HG02885 (cell line): ENCODE results near the gene FMN2.
"Not testable (repeated sequence)": the region's sequence is repeated elsewhere in the genome, so short reads cannot be mapped to it uniquely, and the experiment has no call there.

Experiments
- ATAC-seq: cut with Tn5 transposase; IDR thresholded peaks from one replicate; pipeline ENCODE4 v1.9.1; 2021; ENCODE audit warnings: mild to moderate bottlenecking; ENCODE audit not compliant: unreplicated experiment, poor library complexity

Gene FMN2

DNA sequence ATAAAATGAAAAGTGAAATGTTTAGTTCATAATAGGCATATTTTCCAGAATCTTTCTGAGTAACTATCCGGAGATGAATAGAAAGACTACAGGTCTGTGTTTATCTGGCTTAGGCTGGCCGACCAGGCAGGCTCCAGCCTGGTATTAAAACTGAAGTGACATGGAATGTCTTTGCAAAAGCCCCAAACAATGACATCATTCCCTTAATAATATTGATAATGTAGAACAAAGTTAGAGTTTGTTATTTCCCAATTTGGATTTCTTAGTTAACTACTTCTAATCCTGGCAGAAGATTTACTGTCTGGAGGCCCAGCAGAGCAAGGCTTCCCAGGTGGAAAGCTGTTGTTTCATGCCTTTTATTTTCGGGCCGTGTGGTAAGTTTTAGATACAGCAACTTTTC is 312.6 kb downstream of the FMN2 start:
- no peak for ATAC-seq

DNA sequence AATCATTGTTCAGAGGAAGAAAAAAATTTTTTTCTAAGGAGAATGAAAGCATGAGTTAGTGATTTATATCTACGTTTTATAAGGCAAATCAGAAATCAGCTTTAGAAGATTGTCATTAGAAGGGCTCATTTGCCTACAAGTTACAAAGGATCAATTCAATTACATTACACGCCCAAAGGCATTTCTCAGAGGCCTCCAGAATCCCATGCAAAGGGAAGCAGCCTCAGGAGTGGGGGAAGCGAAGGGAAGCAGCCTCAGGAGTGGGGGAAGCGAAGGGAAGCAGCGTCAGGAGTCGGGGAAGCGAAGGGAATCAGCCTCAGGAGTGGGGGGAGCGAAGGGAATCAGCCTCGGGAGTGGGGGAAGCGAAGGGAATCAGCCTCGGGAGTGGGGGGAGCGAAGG is 314.1 kb downstream of the FMN2 start:
- ATAC-seq = no peak

DNA sequence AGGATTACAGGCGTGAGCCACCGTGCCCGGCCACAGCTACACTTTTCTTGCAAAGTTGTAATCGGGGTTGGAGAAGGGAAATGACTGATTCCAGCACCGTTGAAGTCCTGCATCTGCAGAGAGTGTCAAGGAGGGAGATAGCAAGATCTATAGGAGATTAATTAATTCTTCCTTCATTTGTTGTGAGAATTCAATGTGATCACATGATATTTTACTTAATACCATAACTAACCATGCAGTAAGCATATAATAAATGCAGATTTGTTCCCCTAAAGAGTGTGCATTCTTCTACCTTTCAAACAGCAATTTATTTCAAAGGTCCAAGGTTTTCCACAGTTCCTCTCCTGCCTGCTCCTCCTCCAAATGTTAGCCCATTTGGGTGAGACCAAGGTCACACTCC is 315.7 kb downstream of the FMN2 start:
- ATAC-seq = no peak

DNA sequence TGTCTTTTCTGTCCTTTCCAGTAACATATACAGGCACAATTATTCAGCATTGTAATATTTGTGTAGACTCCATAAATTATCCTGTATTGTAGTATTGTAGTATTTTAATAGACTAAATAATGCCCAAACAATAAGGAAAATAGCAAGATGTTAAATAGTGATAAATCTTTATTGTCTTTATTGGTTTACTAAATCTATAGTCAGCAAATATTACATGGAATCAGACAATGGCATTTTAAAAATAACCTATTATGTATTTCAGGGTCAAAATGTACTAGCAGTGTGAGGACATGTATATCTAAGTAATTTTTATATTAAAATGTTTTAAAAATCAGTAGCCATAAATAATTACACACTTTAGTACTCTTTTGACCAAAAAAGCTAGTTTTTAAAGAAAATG is 317.9 kb downstream of the FMN2 start:
- ATAC-seq = no peak

DNA sequence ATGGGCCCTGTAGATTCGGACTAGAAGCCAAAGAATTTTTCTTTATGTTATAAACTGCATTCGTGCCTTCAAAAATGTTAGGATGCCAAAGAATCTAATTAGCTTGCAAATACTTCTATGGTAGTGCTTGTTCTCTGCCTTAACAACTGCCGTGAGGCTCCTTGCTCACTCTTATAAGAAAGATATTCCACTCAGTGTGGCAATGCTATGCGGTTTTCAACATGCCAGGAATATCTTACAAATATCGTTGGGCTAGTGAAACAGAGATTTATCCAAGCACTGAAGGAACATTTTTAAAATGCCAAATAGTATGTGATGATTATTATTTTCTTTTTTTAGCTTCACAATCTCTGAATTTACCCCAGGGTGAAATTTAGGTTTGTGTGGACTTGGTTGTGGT is 322.0 kb downstream of the FMN2 start:
- ATAC-seq = no peak

DNA sequence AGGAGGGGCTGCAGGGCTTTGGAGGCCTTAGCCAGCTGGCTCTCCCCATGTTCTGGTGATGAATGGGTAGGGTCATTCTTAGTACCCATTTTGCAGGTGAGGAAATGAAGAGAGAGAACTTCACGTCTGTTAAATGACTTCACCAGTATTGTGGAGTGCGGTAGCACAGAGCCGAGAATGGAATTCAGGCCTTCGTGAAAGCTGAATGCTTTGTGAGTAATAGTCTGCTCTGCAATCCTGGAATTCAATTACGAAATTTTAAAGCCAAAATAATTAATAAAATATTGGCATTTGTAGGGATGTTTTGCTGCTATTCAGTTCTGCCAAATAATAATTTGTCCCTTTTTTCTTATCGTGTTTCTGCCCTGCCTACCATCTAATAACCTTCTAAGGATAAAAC is 322.6 kb downstream of the FMN2 start:
- no peak for ATAC-seq

DNA sequence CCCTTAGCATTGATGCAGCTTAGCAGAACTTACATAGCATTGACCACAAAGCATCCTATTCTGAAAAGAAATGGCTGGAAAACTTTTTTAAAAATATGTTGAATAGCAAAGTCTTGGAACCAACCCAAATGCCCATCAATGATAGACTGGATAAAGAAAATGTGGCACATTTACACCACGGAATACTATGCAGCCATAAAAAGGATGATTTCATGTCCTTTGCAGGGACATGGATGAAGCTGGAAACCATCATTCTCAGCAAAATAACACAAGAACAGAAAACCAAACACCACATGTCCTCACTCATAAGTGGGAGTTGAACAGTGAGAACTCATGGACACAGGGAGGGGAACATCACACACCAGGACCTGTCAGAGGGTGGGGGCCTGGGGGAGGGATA is 323.3 kb downstream of the FMN2 start:
- not testable (repeated sequence) for ATAC-seq

DNA sequence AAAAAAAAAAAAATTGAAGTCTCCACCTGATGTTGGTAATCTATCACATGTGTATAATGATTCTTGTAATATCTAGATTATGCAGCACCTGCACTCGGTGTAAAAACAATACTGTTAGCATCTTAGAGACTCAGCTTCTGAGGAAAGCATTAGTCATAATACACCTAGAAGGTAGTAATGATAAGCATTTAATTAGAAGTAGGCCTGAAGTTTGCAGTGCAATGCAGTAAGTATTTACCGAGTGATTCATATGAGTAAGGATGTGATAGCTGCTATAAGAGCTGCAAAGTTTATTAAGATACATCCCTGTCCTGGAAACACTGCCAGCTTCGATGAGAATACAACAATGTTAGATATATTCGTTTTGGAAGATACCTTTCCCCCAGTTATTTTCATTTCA is 323.8 kb downstream of the FMN2 start:
- no peak for ATAC-seq

DNA sequence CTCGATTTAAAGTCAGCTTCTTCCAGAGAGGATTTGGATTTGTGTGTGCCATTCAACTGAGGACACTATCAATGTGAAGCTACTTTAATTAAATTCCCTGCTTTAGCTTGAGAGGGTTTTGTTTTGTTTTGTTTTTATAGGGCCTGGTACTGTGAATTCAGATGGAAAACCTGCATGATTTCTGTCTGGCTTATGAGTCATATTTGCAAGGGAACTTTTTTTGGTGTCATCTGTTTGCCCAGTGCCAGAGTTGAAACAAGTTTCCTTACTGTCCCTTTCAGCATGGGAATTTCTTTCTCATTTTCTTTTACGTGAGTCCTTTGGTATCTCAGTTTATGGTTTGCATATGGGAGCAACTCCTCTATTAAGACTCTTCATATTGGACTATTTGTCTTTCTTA is 325.6 kb downstream of the FMN2 start:
- ATAC-seq = no peak

DNA sequence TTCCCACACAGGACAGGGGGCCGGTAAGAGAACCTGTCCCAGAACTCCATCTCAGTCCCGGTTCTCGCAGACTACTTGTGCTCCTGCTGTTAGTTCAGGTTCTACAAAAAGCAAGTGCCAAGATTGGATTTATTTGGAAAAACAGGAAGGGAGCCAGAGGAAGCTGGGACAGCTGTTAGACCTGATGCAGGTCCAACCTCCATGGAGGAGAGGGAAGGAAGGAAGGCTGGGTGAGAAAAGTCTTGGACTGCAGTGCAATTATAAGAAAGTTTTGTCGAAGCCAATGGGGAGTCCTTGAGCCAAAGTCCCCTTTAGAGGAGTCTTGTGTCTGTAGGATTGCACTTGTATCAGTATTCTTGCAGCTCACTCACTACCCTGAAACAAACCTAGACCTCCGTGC is 329.1 kb downstream of the FMN2 start:
- no peak for ATAC-seq

DNA sequence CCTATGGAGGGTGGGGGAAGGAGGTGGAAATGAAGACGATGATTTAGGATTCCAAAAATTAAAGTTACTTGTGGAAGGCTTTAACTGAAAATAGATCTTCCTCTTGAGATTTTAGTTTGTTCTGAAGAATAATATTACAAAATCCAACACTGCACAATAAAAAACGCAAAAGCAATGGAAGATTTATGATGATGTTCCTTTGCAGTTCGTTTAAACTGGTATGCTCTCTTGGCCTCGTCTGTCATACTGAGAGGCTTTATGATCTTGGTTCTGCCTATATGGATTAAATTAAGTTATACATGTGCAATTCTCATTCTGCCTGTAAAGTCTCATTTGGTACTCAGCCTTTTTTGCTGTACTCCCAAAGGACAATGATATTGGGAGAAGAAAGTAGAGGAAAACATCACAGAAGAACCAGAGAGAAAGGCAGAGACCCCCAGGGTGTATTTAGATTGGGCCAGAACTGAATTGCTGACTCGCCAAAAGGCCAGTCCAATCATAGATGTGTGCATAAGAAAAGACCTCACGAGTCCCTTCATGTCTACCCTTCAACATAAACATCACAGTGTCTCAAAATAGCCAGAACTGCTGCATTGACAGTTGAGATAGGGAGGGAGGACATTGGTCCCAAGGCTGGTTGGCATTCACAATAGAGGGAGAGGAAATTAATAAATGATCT is 331.7 kb downstream of the FMN2 start:
- ATAC-seq = no peak

DNA sequence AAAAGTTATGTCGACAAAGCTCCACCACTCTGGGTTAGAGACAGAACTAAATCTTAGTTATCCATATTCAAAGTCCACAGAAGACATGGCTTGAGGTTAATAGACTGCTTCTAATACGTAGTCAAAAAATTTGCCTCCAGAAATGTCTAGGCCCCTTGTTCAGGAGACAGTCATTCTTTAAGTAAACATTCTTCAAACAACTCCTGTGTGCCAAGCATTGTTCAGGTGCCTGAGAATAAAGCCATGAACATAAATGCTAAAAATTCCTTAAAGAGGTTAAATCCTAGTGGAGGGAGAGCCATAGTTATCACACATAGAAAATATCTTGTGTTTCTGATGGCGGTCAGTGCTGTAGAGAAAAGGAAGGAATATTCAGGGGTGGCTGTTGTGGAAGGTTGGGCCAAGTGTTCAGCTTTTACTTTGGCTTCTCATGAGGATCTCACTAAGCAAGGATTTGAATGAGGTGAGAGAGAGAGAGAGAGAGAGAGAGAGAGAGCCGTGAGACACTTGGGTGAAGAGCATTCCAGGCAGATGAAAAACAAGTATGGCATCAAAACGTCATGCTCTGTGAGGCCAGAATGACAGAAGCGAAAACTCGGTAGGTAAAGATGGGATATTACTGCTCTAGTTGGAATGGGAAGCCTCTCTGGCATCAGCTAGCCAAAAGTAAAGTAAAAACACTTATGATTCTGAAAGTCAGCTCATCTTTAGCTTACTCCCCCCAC is 333.2 kb downstream of the FMN2 start:
- no peak for ATAC-seq

DNA sequence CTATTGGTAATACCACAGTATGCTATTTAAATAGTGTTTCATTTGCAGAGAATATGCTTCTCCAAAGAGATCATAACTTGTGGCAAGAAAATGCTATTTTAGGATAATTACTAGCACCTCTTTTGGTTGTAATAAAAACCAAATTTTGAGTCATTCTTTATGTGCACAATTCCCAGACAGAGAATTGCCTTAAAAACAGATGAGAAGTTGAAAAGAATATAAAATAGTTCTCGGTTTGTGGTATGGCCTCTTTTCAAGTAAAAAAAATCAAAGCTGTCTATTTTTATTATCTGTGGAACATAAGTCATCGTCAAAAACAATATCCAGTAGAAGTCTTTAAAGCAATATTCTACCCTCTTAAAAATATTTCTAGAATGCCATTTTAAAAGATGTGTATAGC is 334.4 kb downstream of the FMN2 start:
- no peak for ATAC-seq

DNA sequence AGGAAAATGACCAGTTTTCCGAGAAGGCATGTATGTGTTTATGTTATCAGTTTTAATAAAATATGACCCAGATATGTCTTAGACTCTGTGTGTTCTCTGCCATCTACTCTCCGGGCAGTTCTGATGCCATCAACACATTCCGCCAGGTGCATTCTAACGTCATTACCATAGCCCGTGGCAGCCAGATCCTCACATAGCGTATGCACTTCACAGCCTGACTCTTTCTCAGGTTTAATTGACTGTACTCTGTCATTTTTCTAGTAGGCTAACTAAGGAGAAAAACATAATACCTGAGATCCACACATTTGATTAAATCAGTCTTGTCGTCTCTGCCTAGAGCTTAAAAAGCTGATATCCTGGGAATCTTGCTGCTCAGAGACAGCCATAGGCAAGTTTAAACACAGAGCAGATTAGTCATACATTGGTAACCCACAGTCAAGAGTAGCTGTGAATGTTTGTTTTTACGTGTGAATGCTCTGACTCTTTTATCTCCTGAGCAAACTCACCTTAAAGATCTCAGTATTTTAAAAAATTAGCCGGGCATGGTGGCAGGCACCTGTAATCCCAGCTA is 344.4 kb downstream of the FMN2 start:
- no peak for ATAC-seq

DNA sequence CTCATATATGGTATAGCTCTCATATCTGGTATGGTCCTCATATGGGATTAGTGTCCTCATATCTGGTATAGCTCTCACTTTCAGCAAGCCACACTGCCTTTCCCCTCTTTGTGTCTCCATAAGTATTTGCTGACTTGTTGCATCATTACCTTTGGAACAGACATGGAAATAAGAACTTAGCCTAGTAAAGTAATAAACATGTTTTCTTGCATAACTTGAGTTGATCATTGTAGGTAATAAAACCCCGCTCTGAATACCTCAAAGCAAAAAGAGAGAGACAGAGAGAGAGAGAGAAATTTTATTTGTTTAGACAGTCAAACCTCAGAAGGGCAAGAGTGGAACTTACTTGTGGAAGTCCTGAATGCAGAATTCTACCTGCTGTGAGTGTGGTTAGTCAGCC is 350.0 kb downstream of the FMN2 start:
- ATAC-seq = no peak

DNA sequence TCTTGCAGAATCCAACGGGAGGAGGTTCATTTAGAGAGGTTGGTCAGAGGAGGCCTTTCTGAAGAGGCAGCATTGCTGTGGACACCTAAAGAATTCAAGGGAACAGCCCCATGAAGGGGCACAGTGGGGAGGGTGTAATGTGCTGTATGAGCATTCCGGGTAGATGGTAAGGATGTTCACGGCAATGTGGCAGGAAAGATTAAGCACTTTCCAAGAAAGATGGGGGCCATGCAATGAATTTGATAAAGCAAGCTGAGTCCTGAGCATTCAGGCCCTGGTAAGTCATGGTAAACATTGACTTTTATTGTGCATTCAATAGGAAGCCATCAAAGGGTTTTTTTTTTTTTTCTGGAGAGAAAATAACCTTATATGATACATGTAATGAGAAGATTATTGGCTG is 353.7 kb downstream of the FMN2 start:
- ATAC-seq = no peak

DNA sequence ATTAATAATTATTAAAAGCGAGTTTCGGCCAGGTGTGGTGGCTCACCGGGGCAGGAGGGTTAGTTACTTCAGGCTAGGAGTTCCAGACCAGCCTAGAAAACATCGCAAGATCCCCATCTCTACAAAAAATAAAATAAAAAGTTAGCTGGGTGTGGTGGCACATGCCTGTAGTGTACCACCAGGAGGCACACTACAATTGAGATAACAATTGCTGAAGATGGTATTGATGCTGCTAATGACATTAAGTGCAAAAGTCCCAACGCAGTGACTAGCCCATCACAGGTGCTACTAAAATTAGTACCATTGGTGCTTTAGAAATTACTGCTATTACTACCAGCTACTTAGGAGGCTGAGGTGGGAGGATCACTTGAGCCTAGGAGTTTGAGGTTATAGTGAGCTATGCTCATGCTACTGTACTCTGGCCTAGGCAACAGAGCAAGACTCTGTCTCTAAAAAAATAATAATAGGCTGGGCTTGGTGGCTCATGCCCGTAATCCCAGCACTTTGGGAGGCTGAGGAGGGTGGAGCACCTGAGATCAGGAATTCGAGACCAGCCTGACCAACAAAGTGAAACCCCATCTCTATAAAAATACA is 363.6 kb downstream of the FMN2 start:
- no peak for ATAC-seq

DNA sequence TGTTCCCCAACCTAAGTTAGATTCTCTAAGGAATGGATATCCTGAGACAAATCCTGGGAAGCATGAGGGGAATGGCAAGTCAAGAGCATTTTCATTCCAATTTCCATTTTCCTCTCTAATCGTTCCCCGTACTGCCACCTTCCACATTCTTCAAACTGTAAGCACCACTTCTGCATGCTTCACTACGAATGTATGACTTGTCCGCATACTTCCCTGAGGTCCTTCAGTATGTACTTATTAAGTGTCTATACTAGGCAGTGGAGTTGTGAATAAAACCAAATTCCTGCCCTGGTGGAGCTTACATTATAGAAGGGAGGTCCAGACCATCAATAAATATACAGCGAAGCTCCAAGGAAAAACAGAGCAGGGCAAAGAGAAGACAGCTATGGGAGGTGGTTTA is 365.5 kb downstream of the FMN2 start:
- no peak for ATAC-seq

DNA sequence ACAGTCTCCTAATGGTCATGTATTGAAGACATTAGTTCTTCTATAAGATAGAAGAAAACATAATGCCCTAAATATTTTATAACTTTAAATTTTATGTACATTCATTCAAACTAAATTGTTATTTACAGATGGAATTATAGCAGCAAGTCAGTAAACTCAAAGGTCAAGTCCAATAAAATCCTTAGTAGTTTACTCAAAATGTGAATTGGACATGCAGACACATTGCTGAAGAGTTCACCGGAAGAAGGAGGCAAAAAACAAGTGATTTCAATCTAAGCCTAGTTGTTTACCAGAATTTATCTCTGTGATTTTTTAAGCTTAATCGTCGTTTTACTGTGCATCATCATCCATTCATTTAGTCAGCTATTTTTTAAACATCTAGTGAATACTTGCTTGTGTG is 370.6 kb downstream of the FMN2 start:
- no peak for ATAC-seq

DNA sequence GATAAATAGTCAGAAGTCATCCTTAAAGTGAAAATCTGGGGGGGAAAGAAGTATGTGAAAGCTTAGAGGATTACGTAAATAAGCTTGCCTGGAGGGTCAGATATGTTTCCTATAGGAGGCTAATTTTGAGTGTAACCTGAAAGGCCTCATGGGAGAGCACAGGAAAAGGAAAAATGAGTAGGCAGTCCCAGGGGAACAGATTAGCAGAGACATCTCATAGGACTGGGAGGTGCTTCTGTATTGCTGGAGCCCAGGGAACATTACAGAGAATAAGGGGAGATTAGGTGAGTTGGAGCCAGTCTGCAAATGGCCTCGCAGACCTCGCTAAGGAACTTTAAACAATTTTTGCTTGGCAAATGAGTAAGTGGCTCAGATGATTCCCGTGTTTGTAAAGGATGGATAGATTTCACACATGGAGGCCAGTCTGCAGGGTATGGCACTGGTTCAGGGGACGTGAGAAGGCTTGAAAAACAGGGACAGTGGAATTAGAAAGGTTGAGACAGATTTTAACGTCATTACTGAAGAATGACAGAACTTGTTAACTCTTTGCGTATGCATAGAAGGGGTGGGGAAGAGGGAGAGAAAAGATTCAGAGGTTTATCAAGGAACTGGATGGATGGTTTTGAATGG is 371.2 kb downstream of the FMN2 start:
- no peak for ATAC-seq

DNA sequence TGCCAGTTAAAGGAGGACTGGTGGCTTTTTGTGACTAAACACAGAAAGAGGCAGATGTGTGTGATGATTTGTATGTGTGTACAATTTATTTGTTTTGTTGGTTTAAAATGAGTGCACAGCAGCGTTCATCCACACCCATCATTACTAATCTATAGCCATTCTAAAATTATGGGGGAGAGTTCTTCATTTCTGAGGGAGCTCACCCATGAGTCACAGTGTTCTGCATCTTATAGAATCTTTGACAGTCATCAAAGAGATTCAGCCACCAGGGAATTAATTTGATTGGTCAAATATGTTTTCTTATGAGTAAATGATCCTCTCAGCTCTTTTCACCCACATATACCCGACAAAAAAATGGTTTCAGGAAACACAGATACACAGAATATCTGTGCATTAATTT is 372.4 kb downstream of the FMN2 start:
- no peak for ATAC-seq
